Measurements from ENCODE around the gene WDR36. TPM values are rescaled to one million over a fixed set of nuclear protein-coding genes. Genes with fewer than 3 reads are reported as not detected.

The WDR36 gene
- total and polyA plus RNA-seq, 10 of the 15 experiments (the other 5 are each of a cell fraction or from before 2014, with no cell fraction given), result 13.3 to 61.8 (median 47.0) TPM

DNA sequence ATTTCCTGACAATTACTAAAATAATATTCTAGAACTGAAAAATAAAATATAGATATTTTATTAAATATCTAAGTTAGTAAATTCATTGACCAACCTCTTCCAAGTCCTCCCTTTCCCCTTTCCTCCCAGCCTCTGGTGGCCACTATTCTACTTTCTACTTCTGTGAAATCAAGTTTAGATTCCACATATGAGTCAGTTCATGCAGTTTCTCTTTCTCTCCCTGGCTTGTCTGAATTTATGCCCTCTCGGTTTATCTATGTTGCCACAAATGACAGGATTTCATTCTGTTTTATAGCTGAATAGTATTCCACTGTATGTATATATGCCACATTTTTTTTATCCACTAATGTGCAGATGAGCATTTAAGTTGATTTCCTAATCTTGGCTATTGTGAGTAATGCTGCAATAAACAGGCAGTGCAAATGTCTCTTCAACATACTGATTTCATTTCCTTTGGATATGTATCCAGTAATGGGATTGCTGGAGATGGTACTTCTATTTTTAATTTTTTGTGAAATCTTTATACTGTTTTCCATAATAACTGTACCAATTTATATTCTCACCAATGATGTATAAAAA is 52.3 kb downstream of the WDR36 start (continued):
- TF ChIP-seq EGR1 (IDR thresholded peaks at IDR 0.05; ENCODE audit: borderline replicate concordance in 1 of 2, low read depth in 2 of 2, low read length in 2 of 2) (no peak), TBL1XR1 (IDR thresholded peaks at IDR 0.05; ENCODE audit: low read depth, low read length) (no peak), HDAC6 (IDR thresholded peaks at IDR 0.05; ENCODE audit: unreplicated experiment) (no peak), RB1 (IDR thresholded peaks at IDR 0.05; ENCODE audit: borderline replicate concordance) (no peak), HCFC1 (IDR thresholded peaks at IDR 0.05; ENCODE audit: low read length) (no peak), POLR2AphosphoS2 (IDR thresholded peaks at IDR 0.05; ENCODE audit: low read depth, low read length) (no peak), IKZF1 (conservative IDR thresholded peaks at IDR 0.05) (peak; percentile 6; the same call in 1 of the 2 replicates), SUZ12 (IDR thresholded peaks at IDR 0.05; ENCODE audit: unreplicated experiment) (no peak), POU2F2 (IDR thresholded peaks at IDR 0.05; ENCODE audit: borderline replicate concordance, low read depth, low read length) (no peak), ZNF207 (IDR thresholded peaks at IDR 0.05; ENCODE audit: borderline replicate concordance) (no peak), JUNB (IDR thresholded peaks at IDR 0.05) (peak; percentile 87), CUX1 (IDR thresholded peaks at IDR 0.05; ENCODE audit: insufficient replicate concordance, low read depth, low read length) (no peak), ZNF217 (IDR thresholded peaks at IDR 0.05) (no peak), ETV6 (conservative IDR thresholded peaks at IDR 0.05 in 1 of 2, IDR thresholded peaks at IDR 0.05 in 1 of 2; ENCODE audit: borderline replicate concordance in 1 of 2, low read depth in 1 of 2) (peak in 1 of 2 experiments; percentile 22; a peak in 1 of 4 replicates), BHLHE40 (IDR thresholded peaks at IDR 0.05; ENCODE audit: borderline replicate concordance in 1 of 2, low read depth in 2 of 2, low read length in 1 of 2) (no peak), SIN3A (IDR thresholded peaks at IDR 0.05; ENCODE audit: low read depth, low read length) (no peak), NR2C2 (IDR thresholded peaks at IDR 0.05; ENCODE audit: borderline replicate concordance, control insufficient read depth, insufficient read length, low read depth) (no peak), NFYA (IDR thresholded peaks at IDR 0.05; ENCODE audit: borderline replicate concordance, low read depth, low read length) (no peak), IKZF2 (IDR thresholded peaks at IDR 0.05) (peak; percentile 71 to 82; a peak in 3 of 4 replicates)
- TF ChIP-seq, protein P1, sequence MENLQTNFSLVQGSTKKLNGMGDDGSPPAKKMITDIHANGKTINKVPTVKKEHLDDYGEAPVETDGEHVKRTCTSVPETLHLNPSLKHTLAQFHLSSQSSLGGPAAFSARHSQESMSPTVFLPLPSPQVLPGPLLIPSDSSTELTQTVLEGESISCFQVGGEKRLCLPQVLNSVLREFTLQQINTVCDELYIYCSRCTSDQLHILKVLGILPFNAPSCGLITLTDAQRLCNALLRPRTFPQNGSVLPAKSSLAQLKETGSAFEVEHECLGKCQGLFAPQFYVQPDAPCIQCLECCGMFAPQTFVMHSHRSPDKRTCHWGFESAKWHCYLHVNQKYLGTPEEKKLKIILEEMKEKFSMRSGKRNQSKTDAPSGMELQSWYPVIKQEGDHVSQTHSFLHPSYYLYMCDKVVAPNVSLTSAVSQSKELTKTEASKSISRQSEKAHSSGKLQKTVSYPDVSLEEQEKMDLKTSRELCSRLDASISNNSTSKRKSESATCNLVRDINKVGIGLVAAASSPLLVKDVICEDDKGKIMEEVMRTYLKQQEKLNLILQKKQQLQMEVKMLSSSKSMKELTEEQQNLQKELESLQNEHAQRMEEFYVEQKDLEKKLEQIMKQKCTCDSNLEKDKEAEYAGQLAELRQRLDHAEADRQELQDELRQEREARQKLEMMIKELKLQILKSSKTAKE (IDR thresholded peaks at IDR 0.05; ENCODE audit: low read depth, poor library complexity, severe bottlenecking), result no peak

All from GM12878 (cell line).